ENCODE measurements around the gene SNX20. TPM values are rescaled to one million over a fixed set of nuclear protein-coding genes. Genes with fewer than 3 reads are reported as not detected.

The SNX20 gene
- total and polyA plus RNA-seq, 2 of the 13 experiments (the other 11 are each of a cell fraction or from before 2014, with no cell fraction given), result not detected

DNA sequence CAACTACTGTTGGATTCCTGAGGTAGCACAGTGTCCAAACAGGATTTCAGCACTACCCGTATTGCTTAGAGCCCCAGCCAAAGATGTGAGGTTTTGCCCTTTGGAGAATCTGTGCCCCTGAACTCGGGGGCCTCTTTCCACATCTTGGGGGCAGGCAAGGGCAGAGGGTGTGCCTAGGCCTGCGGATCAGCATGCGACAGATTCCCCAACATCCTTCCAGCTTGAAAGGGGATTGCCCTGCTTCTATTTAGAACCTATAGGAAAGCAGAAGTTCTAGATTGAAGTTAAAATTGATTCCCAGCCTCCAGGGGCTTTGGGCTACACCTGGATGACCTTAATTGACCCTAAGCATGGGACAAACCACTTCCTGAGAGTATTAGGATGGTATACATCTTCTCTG is 31.8 kb upstream of the SNX20 start:
- Histone ChIP-seq H3K9ac (ENCODE audit: insufficient read depth, low read depth, low read length) (no peak overlapping the region), H3K27me3 (ENCODE audit: control insufficient read depth in 1 of 2, insufficient read depth in 2 of 2, low read length in 2 of 2) (peaks cover 0 to 17% of the 10 kb centered on the region in 2 experiments; a peak in 2 of 5 replicates), H3K4me2 (ENCODE audit: low read depth, low read length) (no peak overlapping the region), H3K9me3 (ENCODE audit: low read length) (no peaks in the 10 kb centered on the region), H3K36me3 (replicated peaks in 1 of 2; ENCODE audit: control insufficient read depth in 1 of 2, insufficient read depth in 2 of 2, low read length in 2 of 2) (no peaks in the 10 kb centered on the region), H4K20me1 (ENCODE audit: insufficient read depth, low read length) (no peaks in the 10 kb centered on the region), H3K79me2 (ENCODE audit: insufficient read depth, low read length) (no peaks in the 10 kb centered on the region), H3K4me3 (replicated peaks in 1 of 3; ENCODE audit: insufficient read depth in 1 of 3, low read depth in 2 of 3, low read length in 3 of 3) (no peak overlapping the region), H3K27ac (ENCODE audit: extremely low read length, insufficient read depth, low read length) (no peak overlapping the region), H2AFZ (ENCODE audit: low read length) (no peak overlapping the region), H3K4me1 (ENCODE audit: insufficient read depth, low read length) (peaks cover 20% of the 10 kb centered on the region)
- in situ Hi-C loops (cut with HindIII; ENCODE audit: extremely low pct_ligation_motif_present, low pct_unique_long_range_greater_than_20kb) (no loop called here), intact Hi-C loops (cut with micrococcal nuclease; ENCODE audit: unreplicated experiment) (no loop called here)
- WGBS (ENCODE audit: low lambda C conversion rate), result 52% methylated on average over 4 of the region's 4 CpGs
- DNase-seq (ENCODE audit: low spot score) (no peak), FAIRE-seq (no peak), ATAC-seq (no peak)
- no TSS peak for BruUV-seq (replicated peaks)
- TF ChIP-seq CEBPZ (IDR thresholded peaks at IDR 0.05; ENCODE audit: low read length) (no peak), SMC3 (IDR thresholded peaks at IDR 0.05; ENCODE audit: low read length) (no peak), CBX2 (IDR thresholded peaks at IDR 0.05; ENCODE audit: low read depth, low read length) (no peak), CBX2 (CRISPR knock-in tag; IDR thresholded peaks at IDR 0.05; ENCODE audit: low read depth) (no peak)
- ChIA-PET POLR2A (no interaction called here), CTCF (ENCODE audit: low intra/inter-chr PET ratio, low total read pairs) (no interaction called here)

- ChIA-PET POLR2A (no interaction called here), CTCF (ENCODE audit: low intra/inter-chr PET ratio, low total read pairs) (no interaction called here)
- H3K4me1 ChIP-seq (ENCODE audit: insufficient read depth, low read length), result peaks cover 19% of the 10 kb centered on the region
- H2AFZ ChIP-seq (ENCODE audit: low read length), result no peak overlapping the region
- peaks cover 0 to 21% of the 10 kb centered on the region in 2 experiments; a peak in 2 of 5 replicates for H3K27me3 ChIP-seq (ENCODE audit: control insufficient read depth in 1 of 2, insufficient read depth in 2 of 2, low read length in 2 of 2)
- H3K4me3 ChIP-seq (replicated peaks in 1 of 3; ENCODE audit: insufficient read depth in 1 of 3, low read depth in 2 of 3, low read length in 3 of 3), result no peak overlapping the region
- no peaks in the 10 kb centered on the region for H3K9me3 ChIP-seq (ENCODE audit: low read length)
- no peak for FAIRE-seq
- no peak for DNase-seq (ENCODE audit: low spot score)
- H3K4me2 ChIP-seq (ENCODE audit: low read depth, low read length), result no peak overlapping the region
- no peaks in the 10 kb centered on the region for H3K79me2 ChIP-seq (ENCODE audit: insufficient read depth, low read length)
- BruUV-seq (replicated peaks), result no TSS peak
- TF ChIP-seq CEBPB (IDR thresholded peaks at IDR 0.05; ENCODE audit: borderline replicate concordance, low read depth, low read length) (peak; percentile 17; the same call in 1 of the 2 replicates), ATF7 (IDR thresholded peaks at IDR 0.05) (peak; percentile 51; the same call in 1 of the 2 replicates), ATF7 (CRISPR knock-in tag; IDR thresholded peaks at IDR 0.05) (no peak), BORCS8-MEF2B (CRISPR knock-in tag; IDR thresholded peaks at IDR 0.05) (no peak)
- no peak overlapping the region for H3K27ac ChIP-seq (ENCODE audit: extremely low read length, insufficient read depth, low read length)
- no peaks in the 10 kb centered on the region for H3K36me3 ChIP-seq (replicated peaks in 1 of 2; ENCODE audit: control insufficient read depth in 1 of 2, insufficient read depth in 2 of 2, low read length in 2 of 2)
- 44% methylated on average over 3 of the region's 3 CpGs for WGBS (ENCODE audit: low lambda C conversion rate)
- no peak overlapping the region for H3K9ac ChIP-seq (ENCODE audit: insufficient read depth, low read depth, low read length)
- H4K20me1 ChIP-seq (ENCODE audit: insufficient read depth, low read length), result no peaks in the 10 kb centered on the region
- in situ Hi-C loops (cut with HindIII; ENCODE audit: extremely low pct_ligation_motif_present, low pct_unique_long_range_greater_than_20kb), result no loop called here
- intact Hi-C loops (cut with micrococcal nuclease; ENCODE audit: unreplicated experiment), result no loop called here
- no peak for ATAC-seq
These were observed 31.4 kb upstream of the SNX20 start for GRCh38 chr16:50712560-50712898.

Data from HepG2 (cell line).